Peyer's patch (tissue), 4 donors: ENCODE data around the gene KCNIP4.

Source experiments
- POLR2A ChIP-seq, 2 donors: fragments of 450-650 bp; IDR thresholded peaks; one replicate each; pipeline ENCODE4 v1.5.1; 2017; ENCODE audit warnings: antibody characterized with exemption in 2 of 2, mild to moderate bottlenecking in 2 of 2, moderate library complexity in 2 of 2
- TF ChIP-seq, protein P1 (sequence below), 6 experiments: fragments of 450-650 bp in 4 of 6; fragments of 200-600 bp in 2 of 6; sonication (generic) in 1 of 6; IDR thresholded peaks; one replicate each; pipeline ENCODE4 v1.5.1; 2017 to 2019; ENCODE audit warnings: antibody characterized with exemption in 6 of 6, mild to moderate bottlenecking in 3 of 6, moderate library complexity in 1 of 6

DNA sequence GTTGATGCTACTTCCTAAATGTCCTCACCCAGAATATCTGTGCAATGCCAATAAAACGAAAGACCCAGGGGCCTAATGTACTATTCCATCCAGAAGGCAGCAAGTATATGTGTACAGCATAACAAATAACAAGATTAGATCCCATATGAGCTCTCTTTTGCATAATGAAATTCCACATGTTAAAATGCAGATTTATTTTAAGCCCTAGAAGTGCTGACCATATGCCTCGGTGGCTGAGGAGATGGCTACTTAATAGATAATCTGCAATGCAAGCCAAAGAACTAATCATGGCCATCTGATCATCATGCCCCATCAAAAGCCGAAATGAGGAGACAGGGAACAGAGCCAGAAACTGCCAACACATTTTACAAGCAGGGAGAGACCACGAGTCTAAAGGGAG, 293.5 kb downstream of the KCNIP4 start:
- no peak for TF ChIP-seq POLR2A (IDR thresholded peaks at IDR 0.05)
- TF ChIP-seq, protein P1, sequence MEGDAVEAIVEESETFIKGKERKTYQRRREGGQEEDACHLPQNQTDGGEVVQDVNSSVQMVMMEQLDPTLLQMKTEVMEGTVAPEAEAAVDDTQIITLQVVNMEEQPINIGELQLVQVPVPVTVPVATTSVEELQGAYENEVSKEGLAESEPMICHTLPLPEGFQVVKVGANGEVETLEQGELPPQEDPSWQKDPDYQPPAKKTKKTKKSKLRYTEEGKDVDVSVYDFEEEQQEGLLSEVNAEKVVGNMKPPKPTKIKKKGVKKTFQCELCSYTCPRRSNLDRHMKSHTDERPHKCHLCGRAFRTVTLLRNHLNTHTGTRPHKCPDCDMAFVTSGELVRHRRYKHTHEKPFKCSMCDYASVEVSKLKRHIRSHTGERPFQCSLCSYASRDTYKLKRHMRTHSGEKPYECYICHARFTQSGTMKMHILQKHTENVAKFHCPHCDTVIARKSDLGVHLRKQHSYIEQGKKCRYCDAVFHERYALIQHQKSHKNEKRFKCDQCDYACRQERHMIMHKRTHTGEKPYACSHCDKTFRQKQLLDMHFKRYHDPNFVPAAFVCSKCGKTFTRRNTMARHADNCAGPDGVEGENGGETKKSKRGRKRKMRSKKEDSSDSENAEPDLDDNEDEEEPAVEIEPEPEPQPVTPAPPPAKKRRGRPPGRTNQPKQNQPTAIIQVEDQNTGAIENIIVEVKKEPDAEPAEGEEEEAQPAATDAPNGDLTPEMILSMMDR (IDR thresholded peaks at IDR 0.05) = no peak
